Upper lobe of left lung (tissue), 6 donors: ENCODE measurements around the gene RCE1. TPM values are rescaled to one million over a fixed set of nuclear protein-coding genes. Genes with fewer than 3 reads are reported as not detected.

Experiments used
- ATAC-seq, 2 donors: fragments of 200-7000 bp; cut with Tn5 transposase; one replicate each; pipeline ENCODE4 v1.9.1; 2022; ENCODE audit warnings: mild to moderate bottlenecking in 2 of 2, moderate library complexity in 2 of 2; ENCODE audit not compliant: low FRiP score in 2 of 2
- DNase-seq, 2 donors: peaks; one replicate each; pipeline ENCODE4 v3.0.0-alpha.2; 2019 to 2020
- H3K27ac ChIP-seq, 4 donors: fragments of 200-600 bp; sonication (generic); one replicate each; pipeline ENCODE4 v1.5.1; 2016 to 2019
- H3K27me3 ChIP-seq, 4 donors: fragments of 200-600 bp; sonication (generic); one replicate each; pipeline ENCODE4 v1.5.1; 2017 to 2019
- H3K36me3 ChIP-seq, 4 donors: fragments of 200-600 bp; sonication (generic); one replicate each; pipeline ENCODE4 v1.5.1; 2016 to 2019
- H3K4me1 ChIP-seq, 4 donors: fragments of 200-600 bp; sonication (generic); one replicate each; pipeline ENCODE4 v1.5.1; 2018 to 2019
- H3K4me3 ChIP-seq, 4 donors: fragments of 200-600 bp; sonication (generic); one replicate each; pipeline ENCODE4 v1.5.1; 2017 to 2019; ENCODE audit warnings: mild to moderate bottlenecking in 2 of 4, moderate library complexity in 1 of 4
- H3K9me3 ChIP-seq, 4 donors: fragments of 200-600 bp; sonication (generic); one replicate each; pipeline ENCODE4 v1.5.1; 2018 to 2019
- EP300 ChIP-seq, 4 donors: sonication (generic); formaldehyde crosslinking; IDR thresholded peaks; one replicate each; pipeline ENCODE4 v1.5.1; 2017; ENCODE audit warnings: antibody characterized with exemption in 4 of 4, control low read depth in 2 of 4
- POLR2A ChIP-seq, 4 donors: fragments of 450-650 bp; IDR thresholded peaks; one replicate each; pipeline ENCODE4 v1.5.1; 2016 to 2017; ENCODE audit warnings: antibody characterized with exemption in 4 of 4, mild to moderate bottlenecking in 2 of 4
- POLR2AphosphoS5 ChIP-seq, 2 donors: sonication (generic); formaldehyde crosslinking; IDR thresholded peaks; one replicate each; pipeline ENCODE4 v1.5.1; 2017; ENCODE audit warnings: antibody characterized with exemption in 2 of 2
- WGBS, 2 donors: methylation state at CpG; one replicate each; pipeline ENCODE4 v1.1.5; 2017 to 2018; 5-methylcytosine and 5-hydroxymethylcytosine counted together
- total RNA-seq, 6 donors: library from RNA; depleted of rRNA in 4 of 6; stranded (reverse); fragments of >200 nt in 4 of 6; gene quantifications; one replicate each; pipeline versions ENCODE4 v1.1.0 to v1.2.1, GENCODE V29; 2016 to 2021
- TF ChIP-seq, protein P1 (sequence below), 6 experiments: fragments of 450-650 bp in 4 of 6; fragments of 200-600 bp in 2 of 6; sonication (generic) in 2 of 6; IDR thresholded peaks; one replicate each; pipeline ENCODE4 v1.5.1; 2016 to 2019; ENCODE audit warnings: antibody characterized with exemption in 6 of 6
- donor health status: DM: no; HTN: no; CAD: no; lungs with moderate emphysema.
- donor health status: DM: no; HTN: yes; CAD: no; lungs with severe emphysema.

Gene RCE1
- total RNA-seq, 6 donors from 2014 or later: 7.2 to 28.6 (median 17.5) TPM

DNA sequence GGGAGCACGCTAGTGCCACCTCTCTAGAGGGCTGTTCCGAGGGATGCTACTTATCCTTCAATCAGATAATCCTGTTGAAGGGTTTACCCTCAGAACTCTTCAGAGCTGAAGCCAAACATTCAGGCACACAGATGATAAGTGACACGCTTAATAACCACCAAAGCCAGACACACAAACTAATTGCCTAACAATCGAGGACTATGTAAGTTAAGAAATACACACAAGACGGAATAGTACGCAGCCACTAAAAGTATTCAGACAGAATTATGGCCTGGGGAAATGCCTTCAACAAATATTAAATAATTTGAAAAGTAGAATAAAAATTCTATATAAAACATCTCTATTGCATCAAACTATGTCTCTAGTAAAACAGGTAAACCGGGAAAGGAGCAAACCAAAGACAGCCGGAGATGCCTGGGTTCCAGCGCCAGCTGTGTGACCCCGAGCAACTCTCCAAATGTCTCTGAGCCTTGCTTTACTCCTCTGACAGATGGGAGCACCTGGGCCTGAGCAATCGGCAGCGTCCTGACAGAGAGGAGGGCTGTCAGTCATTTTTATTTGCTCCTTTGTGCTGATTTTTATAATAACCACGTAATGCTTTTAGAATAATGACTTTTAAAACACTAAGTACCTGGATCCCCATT lies 25.0 kb downstream of the RCE1 start:
- DNase-seq (no peak), ATAC-seq (no peak)
- 92 to 94% methylated on average over 13 of the region's 13 CpGs for WGBS, 2 donors
- H3K27ac ChIP-seq: no peak overlapping the region
- no peak overlapping the region for H3K4me3 ChIP-seq
- H3K27me3 ChIP-seq: no peaks in the 10 kb centered on the region
- H3K4me1 ChIP-seq: peaks cover 0 to 3% (median 0%) of the 10 kb centered on the region in 4 donors
- no peaks in the 10 kb centered on the region for H3K9me3 ChIP-seq
- H3K36me3 ChIP-seq: peaks cover 0 to 3% (median 0%) of the 10 kb centered on the region in 4 donors
- TF ChIP-seq POLR2A (IDR thresholded peaks at IDR 0.05) (no peak), POLR2AphosphoS5 (IDR thresholded peaks at IDR 0.05) (no peak), EP300 (IDR thresholded peaks at IDR 0.05) (no peak)
- TF ChIP-seq, protein P1, sequence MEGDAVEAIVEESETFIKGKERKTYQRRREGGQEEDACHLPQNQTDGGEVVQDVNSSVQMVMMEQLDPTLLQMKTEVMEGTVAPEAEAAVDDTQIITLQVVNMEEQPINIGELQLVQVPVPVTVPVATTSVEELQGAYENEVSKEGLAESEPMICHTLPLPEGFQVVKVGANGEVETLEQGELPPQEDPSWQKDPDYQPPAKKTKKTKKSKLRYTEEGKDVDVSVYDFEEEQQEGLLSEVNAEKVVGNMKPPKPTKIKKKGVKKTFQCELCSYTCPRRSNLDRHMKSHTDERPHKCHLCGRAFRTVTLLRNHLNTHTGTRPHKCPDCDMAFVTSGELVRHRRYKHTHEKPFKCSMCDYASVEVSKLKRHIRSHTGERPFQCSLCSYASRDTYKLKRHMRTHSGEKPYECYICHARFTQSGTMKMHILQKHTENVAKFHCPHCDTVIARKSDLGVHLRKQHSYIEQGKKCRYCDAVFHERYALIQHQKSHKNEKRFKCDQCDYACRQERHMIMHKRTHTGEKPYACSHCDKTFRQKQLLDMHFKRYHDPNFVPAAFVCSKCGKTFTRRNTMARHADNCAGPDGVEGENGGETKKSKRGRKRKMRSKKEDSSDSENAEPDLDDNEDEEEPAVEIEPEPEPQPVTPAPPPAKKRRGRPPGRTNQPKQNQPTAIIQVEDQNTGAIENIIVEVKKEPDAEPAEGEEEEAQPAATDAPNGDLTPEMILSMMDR (IDR thresholded peaks at IDR 0.05): no peak

DNA sequence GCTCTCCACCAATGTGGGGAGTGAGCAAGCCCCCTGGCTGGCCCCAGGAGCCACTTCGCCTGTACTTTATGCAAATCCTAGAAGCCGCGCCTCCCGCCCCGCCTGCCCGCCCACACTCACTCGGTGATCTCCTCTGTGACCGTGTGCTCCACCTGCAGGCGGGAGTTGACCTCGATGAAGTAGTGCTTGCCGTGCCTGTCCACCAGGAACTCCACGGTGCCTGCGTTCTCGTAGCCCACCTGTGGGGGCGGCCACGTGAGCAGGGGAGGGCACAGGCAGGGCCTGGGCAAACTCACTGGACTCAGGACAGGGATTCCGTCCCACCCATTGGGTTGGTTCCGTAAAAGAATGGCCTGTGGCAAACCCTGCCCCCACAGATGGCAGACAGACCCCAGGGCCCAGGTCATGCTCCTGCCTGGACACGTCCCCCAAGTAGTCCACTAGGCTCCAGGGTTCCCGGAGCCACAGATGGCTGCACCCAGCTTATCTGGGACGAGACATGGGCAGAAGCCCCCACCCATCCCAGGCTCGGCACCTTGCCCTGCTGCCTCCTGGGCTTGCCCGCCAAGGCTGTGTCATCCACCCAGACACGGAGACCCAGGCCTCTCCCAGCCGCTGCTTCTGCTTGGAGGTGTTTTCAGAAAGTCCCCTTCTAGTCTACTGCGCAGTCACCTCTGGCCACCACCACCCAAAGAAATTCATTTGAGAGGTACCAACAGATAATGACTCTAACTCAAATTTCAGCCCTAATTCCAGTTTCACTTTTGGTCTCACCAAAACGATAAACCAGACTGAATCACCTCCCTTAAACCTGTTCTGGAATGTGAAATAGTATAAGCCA lies 25.7 kb downstream of the RCE1 start:
- Histone ChIP-seq H3K4me1 (peaks cover 0 to 3% (median 0%) of the 10 kb centered on the region in 4 donors), H3K27ac (no peak overlapping the region), H3K27me3 (no peaks in the 10 kb centered on the region), H3K9me3 (no peaks in the 10 kb centered on the region), H3K36me3 (peaks cover 0 to 3% (median 0%) of the 10 kb centered on the region in 4 donors), H3K4me3 (no peak overlapping the region)
- ATAC-seq (peak; percentile 49 to 58), DNase-seq (peak; percentile 67 to 92)
- WGBS, 2 donors: 58 to 60% methylated on average over 17 to 25 of the region's 27 CpGs
- TF ChIP-seq EP300 (IDR thresholded peaks at IDR 0.05): no peak
- TF ChIP-seq POLR2A (IDR thresholded peaks at IDR 0.05): no peak
- TF ChIP-seq, protein P1 (IDR thresholded peaks at IDR 0.05): peak in 5 of 6 experiments; percentile 21 to 71 (median 48)

DNA sequence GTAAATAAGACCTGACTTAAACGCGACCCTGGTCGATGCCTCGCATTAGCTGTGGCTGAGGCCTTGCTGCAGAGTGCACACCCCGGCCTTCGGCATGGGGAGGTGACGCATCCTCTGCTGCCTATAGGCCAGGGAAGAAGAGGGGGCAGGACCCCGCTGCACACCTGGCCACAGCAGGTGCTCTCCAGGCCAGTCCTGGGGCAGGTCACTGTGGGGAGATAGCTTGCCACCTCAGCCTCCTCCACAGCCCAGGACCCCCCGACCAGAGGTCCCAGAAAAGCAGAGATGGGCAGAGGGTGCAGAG lies 26.3 kb downstream of the RCE1 start:
- 95 to 100% methylated on average over 8 to 9 of the region's 9 CpGs for WGBS, 2 donors

DNA sequence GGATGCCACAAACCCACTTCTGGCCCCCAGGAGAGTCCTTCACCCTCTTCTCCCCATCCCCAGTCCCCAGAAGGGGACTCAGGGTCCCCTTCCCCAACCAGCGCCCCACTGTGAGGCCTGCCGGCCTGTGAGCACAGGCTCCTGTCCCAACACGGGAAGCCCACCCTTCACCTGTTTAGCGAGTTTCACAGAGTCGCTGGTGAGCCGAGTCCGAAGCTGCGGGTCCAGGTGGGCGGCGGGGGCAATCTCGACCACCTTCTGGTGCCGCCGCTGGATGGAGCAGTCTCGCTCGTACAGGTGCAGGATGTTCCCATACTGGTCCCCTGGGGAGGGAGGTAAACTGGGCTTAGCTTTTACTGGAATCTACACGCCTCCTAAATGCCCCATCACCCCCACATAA lies 26.9 kb downstream of the RCE1 start:
- peak in 1 of 2 donors; percentile 76 for DNase-seq
- H3K27me3 ChIP-seq: no peaks in the 10 kb centered on the region
- H3K4me3 ChIP-seq: no peak overlapping the region
- peaks cover 0 to 3% (median 0%) of the 10 kb centered on the region in 4 donors for H3K36me3 ChIP-seq
- TF ChIP-seq POLR2AphosphoS5 (IDR thresholded peaks at IDR 0.05): no peak
- no peak for TF ChIP-seq EP300 (IDR thresholded peaks at IDR 0.05)
- no peak for TF ChIP-seq POLR2A (IDR thresholded peaks at IDR 0.05)
- TF ChIP-seq, protein P1 (IDR thresholded peaks at IDR 0.05): no peak
- 97% methylated on average over 12 to 16 of the region's 16 CpGs for WGBS, 2 donors
- H3K27ac ChIP-seq: no peak overlapping the region
- peaks cover 0 to 3% (median 0%) of the 10 kb centered on the region in 4 donors for H3K4me1 ChIP-seq
- no peak for ATAC-seq
- no peaks in the 10 kb centered on the region for H3K9me3 ChIP-seq

More for the DNA sequence above, 26.3 kb downstream of the RCE1 start:
- H3K27ac ChIP-seq: no peak overlapping the region
- ATAC-seq: no peak
- H3K4me3 ChIP-seq: no peak overlapping the region
- peaks cover 0 to 3% (median 0%) of the 10 kb centered on the region in 4 donors for H3K36me3 ChIP-seq
- H3K9me3 ChIP-seq: no peaks in the 10 kb centered on the region
- no peaks in the 10 kb centered on the region for H3K27me3 ChIP-seq
- peaks cover 0 to 3% (median 0%) of the 10 kb centered on the region in 4 donors for H3K4me1 ChIP-seq
- peak in 1 of 2 donors; percentile 56 for DNase-seq
- TF ChIP-seq POLR2AphosphoS5 (IDR thresholded peaks at IDR 0.05): no peak
- no peak for TF ChIP-seq EP300 (IDR thresholded peaks at IDR 0.05)
- TF ChIP-seq, protein P1 (IDR thresholded peaks at IDR 0.05): no peak
- no peak for TF ChIP-seq POLR2A (IDR thresholded peaks at IDR 0.05)
